NCI-H2029 treated with DMSO at 0.1 percent for 48 hours (cell line): ENCODE data around the gene ATN1.

Source experiments
- DNase-seq: peaks from one replicate; lab custom pipeline; 2025; lab: John Stamatoyannopoulos, UW

The ATN1 gene

DNA sequence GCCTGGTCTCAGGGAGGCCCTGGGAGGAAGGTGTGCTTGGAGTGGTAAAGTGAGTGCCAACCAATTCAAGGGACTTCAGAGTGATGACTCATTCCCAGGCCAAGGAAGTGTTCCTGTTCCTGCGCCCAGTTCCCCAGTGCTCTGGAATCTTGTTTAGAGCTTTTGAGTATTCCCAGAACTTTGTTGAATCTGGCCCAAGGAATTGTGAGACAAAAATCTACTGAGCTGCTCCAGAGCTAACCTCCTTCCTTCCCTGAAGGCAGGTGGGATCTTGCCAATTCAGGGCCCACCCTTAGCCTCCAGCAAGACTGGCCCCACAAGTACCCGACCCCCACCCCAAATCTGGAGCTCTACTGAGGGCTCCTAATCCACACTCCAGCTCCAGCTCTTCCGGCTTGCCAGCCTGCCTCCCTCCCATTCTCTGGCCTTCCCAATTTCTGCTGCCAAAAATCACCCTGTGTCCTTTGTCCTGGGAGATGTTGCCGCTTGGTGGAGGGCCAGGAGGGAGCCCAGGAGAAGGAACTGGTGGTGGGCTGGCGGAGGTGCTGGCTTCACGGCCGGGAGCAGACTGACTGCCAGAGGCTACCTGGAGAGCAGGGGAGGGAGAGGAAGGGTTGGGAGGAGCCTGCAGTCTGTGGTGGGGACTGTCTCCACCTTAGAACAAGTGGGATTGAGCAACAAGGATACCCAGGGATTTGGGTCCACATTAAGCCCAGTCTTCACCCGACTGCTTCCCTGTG is 2.0 kb upstream of the ATN1 start:
- DNase-seq, result no peak

DNA sequence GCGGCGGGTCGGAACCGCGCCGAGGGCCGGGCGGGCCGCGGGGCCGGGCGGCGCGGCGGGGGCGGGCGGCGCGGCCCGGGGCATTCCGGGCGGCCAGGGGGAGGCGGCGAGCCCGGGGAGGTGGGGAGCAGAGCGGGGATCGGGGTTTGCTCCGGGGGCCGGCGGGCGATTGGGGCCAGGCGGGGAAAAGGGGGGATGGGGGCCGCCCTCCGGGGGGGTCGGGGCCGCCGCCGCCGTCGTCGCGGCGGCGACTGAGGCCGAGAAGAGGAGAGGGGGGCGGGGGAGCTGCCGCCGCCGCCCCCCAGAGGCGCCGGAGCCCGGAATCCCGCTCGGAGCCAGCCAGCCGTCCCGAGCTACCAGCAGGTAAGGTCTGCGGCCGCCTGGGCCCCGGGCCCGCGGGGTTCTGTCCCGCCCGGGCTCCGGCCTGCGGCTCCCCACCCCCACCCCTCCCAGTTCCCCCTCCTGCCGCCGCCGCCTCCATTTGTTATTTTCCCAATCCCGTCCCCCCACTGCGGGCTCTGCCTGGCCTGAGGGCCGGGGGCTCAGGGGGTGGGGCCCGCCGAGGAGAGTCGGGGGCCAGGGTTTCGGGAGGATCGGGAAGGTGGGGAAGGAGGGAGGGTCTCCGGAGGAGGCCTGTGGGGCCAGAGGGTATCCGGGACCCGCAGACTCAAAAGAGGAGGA is 403 bp downstream of the ATN1 start:
- no peak for DNase-seq

- no peak for DNase-seq
Observed at GRCh38 chr12:6928703-6929407, 1.1 kb downstream of the ATN1 start.

DNA sequence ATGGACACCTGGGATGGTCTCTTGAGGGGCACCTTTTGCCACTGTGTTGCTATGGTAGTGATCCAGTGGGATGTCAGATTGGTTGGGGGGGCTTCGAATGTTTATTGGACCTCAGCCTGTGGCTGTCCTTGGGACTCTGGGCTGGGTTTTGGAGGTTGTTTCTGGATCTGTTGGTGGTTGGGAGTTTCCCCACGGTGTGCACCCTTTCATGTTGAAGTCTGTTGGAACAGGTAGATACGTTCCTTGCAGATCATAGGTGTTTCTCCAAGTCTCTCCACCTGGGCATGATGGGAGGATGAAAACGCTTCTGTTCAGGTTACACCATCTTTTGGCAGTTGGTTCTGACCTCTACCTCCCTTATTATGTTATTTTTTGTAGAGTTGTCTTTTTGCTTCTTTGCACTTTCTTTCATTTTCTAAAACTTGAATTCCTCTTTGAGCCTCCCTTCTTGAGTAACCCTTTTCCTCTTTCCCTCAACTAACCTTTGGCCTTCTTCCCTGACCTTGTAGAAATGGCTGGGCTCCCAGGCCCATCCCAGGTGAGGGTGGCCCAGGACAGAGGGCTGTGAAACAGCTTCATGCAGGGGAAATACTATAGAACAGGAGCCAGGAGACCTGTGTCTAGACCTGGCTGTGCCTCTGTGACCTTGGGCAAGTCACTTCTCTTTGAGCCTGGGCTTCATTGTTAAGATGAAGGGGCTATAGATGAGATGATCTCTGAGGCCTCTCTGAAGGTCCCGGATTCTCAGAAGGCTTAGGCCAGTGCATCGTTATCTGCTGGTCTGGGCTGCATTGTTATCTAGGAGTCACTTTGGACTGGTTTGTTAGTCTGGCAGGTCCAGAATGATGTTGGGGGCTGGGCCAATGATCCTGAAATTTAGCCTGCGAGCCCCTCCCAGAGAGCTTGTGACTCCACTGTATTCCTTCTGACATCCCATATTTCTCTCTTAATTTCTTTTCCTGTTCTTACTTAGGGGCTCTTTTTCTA is 2.0 kb downstream of the ATN1 start:
- no peak for DNase-seq

- no peak for DNase-seq
Observed at GRCh38 chr12:6932766-6933165, 5.0 kb downstream of the ATN1 start.

DNA sequence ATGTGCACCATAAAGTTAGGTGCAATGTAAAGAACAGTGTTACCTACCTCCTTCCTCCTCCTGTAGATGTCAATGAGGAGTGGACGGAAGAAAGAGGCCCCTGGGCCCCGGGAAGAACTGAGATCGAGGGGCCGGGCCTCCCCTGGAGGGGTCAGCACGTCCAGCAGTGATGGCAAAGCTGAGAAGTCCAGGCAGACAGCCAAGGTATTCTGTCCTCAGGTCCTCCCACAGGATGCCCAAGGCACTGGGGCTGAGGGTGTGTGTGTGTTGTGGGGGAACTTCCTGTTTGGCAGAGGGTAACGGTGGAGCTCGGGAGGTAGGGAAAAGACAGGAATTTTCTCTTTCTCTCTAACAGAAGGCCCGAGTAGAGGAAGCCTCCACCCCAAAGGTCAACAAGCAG is 6.4 kb downstream of the ATN1 start:
- no peak for DNase-seq

- DNase-seq, result no peak
Observed at GRCh38 chr12:6935371-6936193, 7.8 kb downstream of the ATN1 start.

DNA sequence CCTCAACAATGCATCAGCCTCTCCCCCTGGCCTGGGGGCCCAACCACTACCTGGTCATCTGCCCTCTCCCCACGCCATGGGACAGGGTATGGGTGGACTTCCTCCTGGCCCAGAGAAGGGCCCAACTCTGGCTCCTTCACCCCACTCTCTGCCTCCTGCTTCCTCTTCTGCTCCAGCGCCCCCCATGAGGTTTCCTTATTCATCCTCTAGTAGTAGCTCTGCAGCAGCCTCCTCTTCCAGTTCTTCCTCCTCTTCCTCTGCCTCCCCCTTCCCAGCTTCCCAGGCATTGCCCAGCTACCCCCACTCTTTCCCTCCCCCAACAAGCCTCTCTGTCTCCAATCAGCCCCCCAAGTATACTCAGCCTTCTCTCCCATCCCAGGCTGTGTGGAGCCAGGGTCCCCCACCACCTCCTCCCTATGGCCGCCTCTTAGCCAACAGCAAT is 8.5 kb downstream of the ATN1 start:
- DNase-seq, result no peak

GRCh38 chr12:6936636-6937480 is 9.1 kb downstream of the ATN1 start:
- no peak for DNase-seq

DNA sequence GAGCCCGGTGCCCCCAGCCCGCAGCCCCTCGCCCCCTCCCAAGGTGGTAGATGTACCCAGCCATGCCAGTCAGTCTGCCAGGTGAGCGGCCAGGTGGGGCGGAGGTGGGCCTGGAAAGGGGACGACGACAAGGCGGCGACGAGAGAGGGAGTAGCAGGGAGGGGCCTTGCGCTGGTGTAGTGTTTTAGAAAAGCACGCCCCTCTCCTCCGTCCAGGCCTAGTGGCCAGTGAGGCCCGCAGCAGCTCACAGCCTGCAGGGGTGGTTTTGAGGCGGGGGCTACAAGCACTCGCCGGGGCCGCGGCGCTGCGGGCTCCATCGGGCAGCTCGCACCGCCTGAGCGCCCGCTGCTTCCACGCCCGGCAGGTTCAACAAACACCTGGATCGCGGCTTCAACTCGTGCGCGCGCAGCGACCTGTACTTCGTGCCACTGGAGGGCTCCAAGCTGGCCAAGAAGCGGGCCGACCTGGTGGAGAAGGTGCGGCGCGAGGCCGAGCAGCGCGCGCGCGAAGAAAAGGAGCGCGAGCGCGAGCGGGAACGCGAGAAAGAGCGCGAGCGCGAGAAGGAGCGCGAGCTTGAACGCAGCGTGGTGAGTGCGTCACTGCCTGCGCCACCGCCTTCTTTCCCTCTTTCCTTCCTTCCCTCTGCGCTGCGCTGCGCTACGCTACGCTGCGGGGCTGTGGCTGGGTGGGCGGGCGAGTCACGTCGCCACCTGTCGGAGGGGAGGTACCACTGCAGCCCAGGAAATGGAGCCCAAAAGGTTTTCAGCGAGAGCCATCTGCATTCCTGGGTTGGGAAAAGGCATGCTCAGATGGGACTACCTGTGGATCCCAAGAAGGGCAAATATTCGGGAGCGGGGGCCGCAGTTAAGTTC is 10.0 kb downstream of the ATN1 start:
- peak; percentile 79 for DNase-seq

DNA sequence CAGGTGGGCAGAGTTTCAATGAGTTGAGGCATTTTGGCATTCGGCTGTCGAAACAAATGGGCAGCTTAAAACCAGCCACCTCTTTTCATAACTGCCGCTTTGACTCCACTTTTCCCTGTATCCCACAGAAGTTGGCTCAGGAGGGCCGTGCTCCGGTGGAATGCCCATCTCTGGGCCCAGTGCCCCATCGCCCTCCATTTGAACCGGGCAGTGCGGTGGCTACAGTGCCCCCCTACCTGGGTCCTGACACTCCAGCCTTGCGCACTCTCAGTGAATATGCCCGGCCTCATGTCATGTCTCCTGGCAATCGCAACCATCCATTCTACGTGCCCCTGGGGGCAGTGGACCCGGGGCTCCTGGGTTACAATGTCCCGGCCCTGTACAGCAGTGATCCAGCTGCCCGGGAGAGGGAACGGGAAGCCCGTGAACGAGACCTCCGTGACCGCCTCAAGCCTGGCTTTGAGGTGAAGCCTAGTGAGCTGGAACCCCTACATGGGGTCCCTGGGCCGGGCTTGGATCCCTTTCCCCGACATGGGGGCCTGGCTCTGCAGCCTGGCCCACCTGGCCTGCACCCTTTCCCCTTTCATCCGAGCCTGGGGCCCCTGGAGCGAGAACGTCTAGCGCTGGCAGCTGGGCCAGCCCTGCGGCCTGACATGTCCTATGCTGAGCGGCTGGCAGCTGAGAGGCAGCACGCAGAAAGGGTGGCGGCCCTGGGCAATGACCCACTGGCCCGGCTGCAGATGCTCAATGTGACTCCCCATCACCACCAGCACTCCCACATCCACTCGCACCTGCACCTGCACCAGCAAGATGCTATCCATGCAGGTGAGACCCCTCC is 10.8 kb downstream of the ATN1 start:
- no peak for DNase-seq

DNA sequence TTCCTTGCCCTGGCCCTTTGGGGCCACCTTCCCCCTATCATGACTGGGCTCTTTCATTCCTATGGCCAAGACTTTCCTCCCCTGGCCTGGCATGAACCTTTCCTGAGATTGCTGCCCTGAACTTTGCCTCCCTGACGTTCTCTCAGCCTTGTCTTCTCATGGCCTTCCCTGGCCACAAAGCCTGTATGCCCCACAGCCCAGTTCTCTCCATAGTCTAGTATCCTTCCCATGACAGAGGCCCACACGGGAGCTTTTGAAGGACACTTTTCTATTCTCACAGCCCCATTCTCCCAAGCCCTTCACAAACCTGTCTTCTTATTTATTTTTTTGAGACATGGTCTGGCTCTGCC is 11.4 kb downstream of the ATN1 start:
- DNase-seq, result no peak

GRCh38 chr12:6941267-6941666 is 13.5 kb downstream of the ATN1 start:
- DNase-seq, result no peak

DNA sequence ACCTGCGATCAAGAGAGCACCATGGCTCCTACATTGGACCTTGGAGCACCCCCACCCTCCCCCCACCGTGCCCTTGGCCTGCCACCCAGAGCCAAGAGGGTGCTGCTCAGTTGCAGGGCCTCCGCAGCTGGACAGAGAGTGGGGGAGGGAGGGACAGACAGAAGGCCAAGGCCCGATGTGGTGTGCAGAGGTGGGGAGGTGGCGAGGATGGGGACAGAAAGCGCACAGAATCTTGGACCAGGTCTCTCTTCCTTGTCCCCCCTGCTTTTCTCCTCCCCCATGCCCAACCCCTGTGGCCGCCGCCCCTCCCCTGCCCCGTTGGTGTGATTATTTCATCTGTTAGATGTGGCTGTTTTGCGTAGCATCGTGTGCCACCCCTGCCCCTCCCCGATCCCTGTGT is 14.0 kb downstream of the ATN1 start:
- DNase-seq, result no peak

- no peak for DNase-seq
Observed at GRCh38 chr12:6942331-6942665, 14.5 kb downstream of the ATN1 start.

- peak; percentile 98 for DNase-seq
Observed at GRCh38 chr12:6943389-6943721, 15.6 kb downstream of the ATN1 start.

DNA sequence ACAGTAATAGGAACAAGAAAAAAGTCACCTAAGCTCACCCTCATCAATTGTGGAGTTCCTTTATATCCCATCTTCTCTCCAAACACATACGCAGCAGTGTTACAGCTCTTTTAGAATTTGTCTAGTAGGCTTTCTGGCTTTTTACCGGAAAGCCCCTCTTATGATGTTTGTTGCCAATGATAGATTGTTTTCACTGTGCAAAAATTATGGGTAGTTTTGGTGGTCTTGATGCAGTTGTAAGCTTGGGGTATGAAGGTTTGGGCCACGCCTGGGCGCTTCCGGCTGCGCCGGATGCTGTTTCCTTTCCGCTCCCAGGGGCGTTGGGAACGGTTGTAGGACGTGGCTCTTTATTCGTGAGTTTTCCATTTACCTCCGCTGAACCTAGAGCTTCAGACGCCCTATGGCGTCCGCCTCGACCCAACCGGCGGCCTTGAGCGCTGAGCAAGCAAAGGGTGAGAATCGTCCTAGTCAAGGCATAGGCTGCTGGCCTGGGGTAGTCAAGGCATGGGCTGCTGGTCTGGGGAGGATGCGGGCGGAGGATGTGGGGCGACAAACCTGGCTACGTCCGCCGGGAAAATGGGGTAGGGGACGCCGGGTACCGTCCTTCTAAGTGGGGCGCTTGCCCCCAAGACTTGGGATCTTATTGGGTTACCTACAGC is 16.1 kb downstream of the ATN1 start, which contains the start of the genes C12orf57 and RNU7-1:
C12orf57 (plus strand) TSS at position 301 of the 659 bp plus-strand sequence; CDS start at position 401, 100 bp downstream.
RNU7-1 (plus strand) TSS at position 95 of the 659 bp plus-strand sequence.
- peak; percentile 98 for DNase-seq
